ENCODE measurements around the gene MYH15. TPM values are rescaled to one million over a fixed set of nuclear protein-coding genes. Genes with fewer than 3 reads are reported as not detected.

Gene MYH15
- total RNA-seq, 4 donors from 2014 or later = not detected

DNA sequence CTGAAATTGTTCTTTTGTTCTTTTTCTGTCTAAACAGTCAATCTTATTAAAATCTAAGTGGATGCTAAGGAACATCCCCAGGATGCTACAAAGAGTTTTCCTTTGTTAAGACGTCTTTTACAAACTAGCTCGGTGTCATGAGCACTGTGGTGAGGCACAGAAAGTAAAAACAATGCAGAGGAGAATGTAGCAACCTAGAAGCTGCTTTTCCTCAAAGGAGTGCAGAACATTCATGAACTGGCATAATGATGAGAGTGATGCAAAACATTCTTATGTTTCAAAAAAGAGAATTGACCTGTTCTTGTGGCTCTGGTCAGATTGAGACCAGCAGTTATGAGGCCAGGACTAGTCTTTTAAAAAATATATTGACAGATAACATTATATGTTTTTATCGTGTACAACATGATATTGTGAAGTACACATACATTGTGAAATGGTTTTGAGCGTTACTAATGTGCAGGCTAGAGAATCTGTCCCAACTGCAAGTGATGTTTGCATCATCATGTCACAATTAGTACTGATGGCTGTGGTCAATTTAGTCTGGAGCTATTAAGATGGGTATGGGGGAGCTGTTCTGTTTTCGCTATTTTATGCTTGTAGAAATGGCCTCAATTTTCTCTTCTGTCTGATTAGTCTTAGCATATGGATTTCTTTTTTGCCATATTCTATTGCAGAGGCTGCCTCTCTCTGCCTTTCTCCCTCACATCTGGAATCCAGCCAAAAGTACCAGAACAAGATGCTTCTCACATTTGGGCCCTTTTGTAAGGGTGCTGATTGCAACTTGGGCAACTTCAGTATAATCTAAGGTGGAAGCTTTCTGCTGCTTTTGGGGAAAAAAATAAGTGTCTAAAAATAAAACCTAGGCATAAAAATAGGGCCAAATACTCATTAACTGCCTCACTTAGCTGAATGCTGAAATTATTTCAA lies 163.8 kb downstream of the MYH15 start:
- ATAC-seq (ENCODE audit: low FRiP score) (no peak), DNase-seq (ENCODE audit: low spot score) (no peak)
- TF ChIP-seq, protein P1, sequence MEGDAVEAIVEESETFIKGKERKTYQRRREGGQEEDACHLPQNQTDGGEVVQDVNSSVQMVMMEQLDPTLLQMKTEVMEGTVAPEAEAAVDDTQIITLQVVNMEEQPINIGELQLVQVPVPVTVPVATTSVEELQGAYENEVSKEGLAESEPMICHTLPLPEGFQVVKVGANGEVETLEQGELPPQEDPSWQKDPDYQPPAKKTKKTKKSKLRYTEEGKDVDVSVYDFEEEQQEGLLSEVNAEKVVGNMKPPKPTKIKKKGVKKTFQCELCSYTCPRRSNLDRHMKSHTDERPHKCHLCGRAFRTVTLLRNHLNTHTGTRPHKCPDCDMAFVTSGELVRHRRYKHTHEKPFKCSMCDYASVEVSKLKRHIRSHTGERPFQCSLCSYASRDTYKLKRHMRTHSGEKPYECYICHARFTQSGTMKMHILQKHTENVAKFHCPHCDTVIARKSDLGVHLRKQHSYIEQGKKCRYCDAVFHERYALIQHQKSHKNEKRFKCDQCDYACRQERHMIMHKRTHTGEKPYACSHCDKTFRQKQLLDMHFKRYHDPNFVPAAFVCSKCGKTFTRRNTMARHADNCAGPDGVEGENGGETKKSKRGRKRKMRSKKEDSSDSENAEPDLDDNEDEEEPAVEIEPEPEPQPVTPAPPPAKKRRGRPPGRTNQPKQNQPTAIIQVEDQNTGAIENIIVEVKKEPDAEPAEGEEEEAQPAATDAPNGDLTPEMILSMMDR (IDR thresholded peaks at IDR 0.05) = no peak

- no peak for ATAC-seq (ENCODE audit: low FRiP score)
- TF ChIP-seq, protein P1 (IDR thresholded peaks at IDR 0.05) = no peak
- no peak for DNase-seq (ENCODE audit: low spot score)
Observed at GRCh38 chr3:108345492-108346205, 164.7 kb downstream of the MYH15 start.

- ATAC-seq (ENCODE audit: low FRiP score) = no peak
- TF ChIP-seq, protein P1 (IDR thresholded peaks at IDR 0.05) = no peak
- DNase-seq (ENCODE audit: low spot score) = no peak
Observed at GRCh38 chr3:108343491-108343890, 166.9 kb downstream of the MYH15 start.

GRCh38 chr3:108342837-108343486 lies 167.4 kb downstream of the MYH15 start:
- TF ChIP-seq, protein P1 (IDR thresholded peaks at IDR 0.05) = no peak
- no peak for ATAC-seq (ENCODE audit: low FRiP score)

GRCh38 chr3:108341911-108342310 lies 168.5 kb downstream of the MYH15 start:
- TF ChIP-seq, protein P1 (IDR thresholded peaks at IDR 0.05) = no peak
- ATAC-seq (ENCODE audit: low FRiP score) (no peak), DNase-seq (ENCODE audit: low spot score) (no peak)

More at GRCh38 chr3:108342837-108343486, 167.4 kb downstream of the MYH15 start:
- DNase-seq (ENCODE audit: low spot score) = no peak

DNA sequence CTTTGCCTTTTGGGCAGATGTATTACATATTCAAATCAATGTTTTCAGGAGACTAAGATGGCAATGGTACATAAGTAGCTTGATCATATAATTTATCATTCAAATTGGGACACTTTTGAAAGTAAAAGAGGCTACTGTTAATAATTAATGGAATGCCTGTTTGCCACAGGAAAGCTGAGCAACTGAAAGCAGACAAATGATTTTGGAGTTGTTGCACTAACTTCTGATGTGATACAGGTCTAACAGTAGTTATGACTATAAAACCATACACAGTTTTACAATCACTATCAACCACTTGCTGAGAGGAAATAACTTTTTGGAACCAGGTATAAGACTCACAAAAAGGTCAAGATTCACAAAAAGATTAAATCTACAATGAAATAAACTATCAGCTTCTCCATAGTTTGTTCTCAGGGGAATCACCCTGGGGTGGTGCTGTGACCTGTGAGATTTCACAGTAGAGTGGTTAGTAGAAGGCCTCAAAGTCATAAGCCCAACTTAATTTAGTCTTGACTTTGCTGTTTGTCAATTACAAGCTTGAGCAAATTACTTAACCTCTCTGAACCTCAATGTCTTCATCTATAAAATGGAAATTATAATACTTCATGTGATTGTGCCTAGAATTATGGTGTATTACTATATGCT lies 171.4 kb downstream of the MYH15 start:
- ATAC-seq (ENCODE audit: low FRiP score) (no peak), DNase-seq (ENCODE audit: low spot score) (no peak)
- TF ChIP-seq, protein P1 (IDR thresholded peaks at IDR 0.05) = no peak
